T-helper 17 cell (primary cell): ENCODE results near the gene CLK4. TPM values are rescaled to one million over a fixed set of nuclear protein-coding genes. Genes with fewer than 3 reads are reported as not detected.
A peak's percentile ranks its signal among the peaks of the same experiment; 100 is the strongest.
"Not testable (repeated sequence)": the region's sequence is repeated elsewhere in the genome, so short reads cannot be mapped to it uniquely, and the experiment has no call there.

Source experiments
- ATAC-seq: fragments of 150-1000 bp; cut with Tn5 transposase; 2 replicates; pipeline ENCODE4 v1.10.0; 2021; ENCODE audit warnings: mild to moderate bottlenecking, moderate library complexity
- DNase-seq, 3 donors: peaks; one replicate each; pipeline versions ENCODE4 v3.0.0 to v3.0.0-alpha.2; 2020 to 2021
- H3K9me3 ChIP-seq: one replicate; pipeline ENCODE4 v1.7.0; 2013; ENCODE audit warnings: low read length, mild to moderate bottlenecking; ENCODE audit not compliant: control insufficient read depth, poor library complexity, severe bottlenecking
- H3K27ac Mint-ChIP-seq: one replicate; pipeline ENCODE4 v1.8.0; 2022; ENCODE audit warnings: mild to moderate bottlenecking, moderate library complexity, mixed read lengths
- H3K27me3 Mint-ChIP-seq: one replicate; pipeline ENCODE4 v1.8.0; 2022; ENCODE audit warnings: mixed read lengths
- H3K36me3 Mint-ChIP-seq: one replicate; pipeline ENCODE4 v1.8.0; 2022; ENCODE audit warnings: low read depth, mixed read lengths
- H3K4me1 Mint-ChIP-seq: one replicate; pipeline ENCODE4 v1.8.0; 2022; ENCODE audit warnings: mild to moderate bottlenecking, mixed read lengths
- H3K4me3 Mint-ChIP-seq: one replicate; pipeline ENCODE4 v1.8.0; 2022; ENCODE audit warnings: mild to moderate bottlenecking, moderate library complexity, mixed read lengths
- total RNA-seq, 4 donors: library from RNA in 2 of 4; stranded (reverse) in 2 of 4; gene quantifications; one replicate each; pipeline ENCODE4 v1.2.3 and lab custom pipeline; 2022 to 2026

Gene CLK4
- total RNA-seq, 2 donors from 2014 or later = 82.5 to 84.1 TPM

GRCh38 chr5:178589180-178590140 is 37.4 kb downstream of the CLK4 start:
- peaks cover 47% of the 10 kb centered on the region for H3K27me3 Mint-ChIP-seq
- no peak for DNase-seq
- peak; percentile 35 for ATAC-seq

GRCh38 chr5:178588769-178589168 is 38.1 kb downstream of the CLK4 start:
- Mint-ChIP-seq H3K36me3 (no peaks in the 10 kb centered on the region), H3K4me1 (peaks cover 5% of the 10 kb centered on the region), H3K4me3 (peak overlapping the region; percentile 65), H3K27me3 (peaks cover 47% of the 10 kb centered on the region), H3K27ac (no peak overlapping the region)
- ATAC-seq (no peak), DNase-seq (no peak)
- H3K9me3 ChIP-seq = no peaks in the 10 kb centered on the region

More at GRCh38 chr5:178589180-178590140, 37.4 kb downstream of the CLK4 start:
- no peaks in the 10 kb centered on the region for H3K9me3 ChIP-seq
- Mint-ChIP-seq H3K27ac (no peak overlapping the region), H3K36me3 (peaks cover 1% of the 10 kb centered on the region), H3K4me3 (peak overlapping the region; percentile 65), H3K4me1 (peaks cover 5% of the 10 kb centered on the region)

- Mint-ChIP-seq H3K27me3 (peaks cover 47% of the 10 kb centered on the region), H3K4me1 (peaks cover 5% of the 10 kb centered on the region), H3K4me3 (no peak overlapping the region), H3K36me3 (no peaks in the 10 kb centered on the region), H3K27ac (no peak overlapping the region)
- DNase-seq (no peak), ATAC-seq (no peak)
- no peaks in the 10 kb centered on the region for H3K9me3 ChIP-seq
These were observed 38.9 kb downstream of the CLK4 start for GRCh38 chr5:178587763-178588611.

- H3K27me3 Mint-ChIP-seq = peaks cover 39% of the 10 kb centered on the region
These were observed 40.5 kb downstream of the CLK4 start for GRCh38 chr5:178586396-178586795.

GRCh38 chr5:178585421-178585820 is 41.4 kb downstream of the CLK4 start:
- H3K4me1 Mint-ChIP-seq, H3K9me3 ChIP-seq, H3K36me3 Mint-ChIP-seq, H3K4me3 Mint-ChIP-seq, H3K27ac Mint-ChIP-seq: not testable (repeated sequence)
- H3K27me3 Mint-ChIP-seq = peaks cover 29% of the 10 kb centered on the region
- ATAC-seq (peak; percentile 75), DNase-seq (peak in 1 of 3 donors; percentile 52)

More at GRCh38 chr5:178586396-178586795, 40.5 kb downstream of the CLK4 start:
- peaks cover 5% of the 10 kb centered on the region for H3K4me1 Mint-ChIP-seq
- no peak for ATAC-seq
- H3K36me3 Mint-ChIP-seq = no peaks in the 10 kb centered on the region
- DNase-seq = no peak
- H3K4me3 Mint-ChIP-seq = no peak overlapping the region
- H3K9me3 ChIP-seq = no peaks in the 10 kb centered on the region
- no peak overlapping the region for H3K27ac Mint-ChIP-seq

GRCh38 chr5:178583279-178583678 is 43.6 kb downstream of the CLK4 start:
- Mint-ChIP-seq H3K27ac (no peak overlapping the region), H3K4me1 (no peaks in the 10 kb centered on the region), H3K4me3 (no peak overlapping the region), H3K36me3 (no peaks in the 10 kb centered on the region), H3K27me3 (peaks cover 20% of the 10 kb centered on the region)
- no peaks in the 10 kb centered on the region for H3K9me3 ChIP-seq
- DNase-seq (no peak), ATAC-seq (no peak)

GRCh38 chr5:178582291-178582690 is 44.6 kb downstream of the CLK4 start:
- H3K9me3 ChIP-seq = no peaks in the 10 kb centered on the region
- peaks cover 14% of the 10 kb centered on the region for H3K27me3 Mint-ChIP-seq
- no peaks in the 10 kb centered on the region for H3K4me1 Mint-ChIP-seq
- no peak for DNase-seq
- H3K4me3 Mint-ChIP-seq = no peak overlapping the region
- H3K27ac Mint-ChIP-seq = no peak overlapping the region
- no peak for ATAC-seq
- no peaks in the 10 kb centered on the region for H3K36me3 Mint-ChIP-seq

GRCh38 chr5:178581621-178582020 is 45.2 kb downstream of the CLK4 start:
- Mint-ChIP-seq H3K4me3 (no peak overlapping the region), H3K27me3 (peaks cover 7% of the 10 kb centered on the region), H3K27ac (no peak overlapping the region), H3K4me1 (no peaks in the 10 kb centered on the region), H3K36me3 (no peaks in the 10 kb centered on the region)
- ATAC-seq (no peak), DNase-seq (no peak)
- no peaks in the 10 kb centered on the region for H3K9me3 ChIP-seq

- ATAC-seq = no peak
- Mint-ChIP-seq H3K36me3 (peaks cover 2% of the 10 kb centered on the region), H3K27me3 (peaks cover 11% of the 10 kb centered on the region), H3K4me1 (no peaks in the 10 kb centered on the region), H3K4me3 (no peak overlapping the region), H3K27ac (no peak overlapping the region)
- H3K9me3 ChIP-seq = no peaks in the 10 kb centered on the region
- DNase-seq = no peak
These were observed 46.4 kb downstream of the CLK4 start for GRCh38 chr5:178580271-178580955.

GRCh38 chr5:178577944-178578343 is 48.9 kb downstream of the CLK4 start:
- H3K27ac Mint-ChIP-seq = no peak overlapping the region
- ATAC-seq = no peak
- peaks cover 25% of the 10 kb centered on the region for H3K27me3 Mint-ChIP-seq
- DNase-seq = no peak
- no peaks in the 10 kb centered on the region for H3K9me3 ChIP-seq
- no peak overlapping the region for H3K4me3 Mint-ChIP-seq
- H3K36me3 Mint-ChIP-seq = peaks cover 2% of the 10 kb centered on the region
- no peaks in the 10 kb centered on the region for H3K4me1 Mint-ChIP-seq

- no peak for ATAC-seq
- Mint-ChIP-seq H3K4me1 (no peaks in the 10 kb centered on the region), H3K4me3 (no peak overlapping the region), H3K27ac (no peak overlapping the region), H3K27me3 (peaks cover 29% of the 10 kb centered on the region), H3K36me3 (peaks cover 2% of the 10 kb centered on the region)
- H3K9me3 ChIP-seq = no peaks in the 10 kb centered on the region
- no peak for DNase-seq
These were observed 49.4 kb downstream of the CLK4 start for GRCh38 chr5:178577376-178577839.

- no peak overlapping the region for H3K27ac Mint-ChIP-seq
- peaks cover 2% of the 10 kb centered on the region for H3K36me3 Mint-ChIP-seq
- DNase-seq (no peak), ATAC-seq (no peak)
- H3K9me3 ChIP-seq = no peaks in the 10 kb centered on the region
- no peak overlapping the region for H3K4me3 Mint-ChIP-seq
- peaks cover 29% of the 10 kb centered on the region for H3K27me3 Mint-ChIP-seq
- H3K4me1 Mint-ChIP-seq = no peaks in the 10 kb centered on the region
These were observed 50.1 kb downstream of the CLK4 start for GRCh38 chr5:178576591-178577351.
